ENCODE results near the gene PTPN3.

Gene PTPN3

DNA sequence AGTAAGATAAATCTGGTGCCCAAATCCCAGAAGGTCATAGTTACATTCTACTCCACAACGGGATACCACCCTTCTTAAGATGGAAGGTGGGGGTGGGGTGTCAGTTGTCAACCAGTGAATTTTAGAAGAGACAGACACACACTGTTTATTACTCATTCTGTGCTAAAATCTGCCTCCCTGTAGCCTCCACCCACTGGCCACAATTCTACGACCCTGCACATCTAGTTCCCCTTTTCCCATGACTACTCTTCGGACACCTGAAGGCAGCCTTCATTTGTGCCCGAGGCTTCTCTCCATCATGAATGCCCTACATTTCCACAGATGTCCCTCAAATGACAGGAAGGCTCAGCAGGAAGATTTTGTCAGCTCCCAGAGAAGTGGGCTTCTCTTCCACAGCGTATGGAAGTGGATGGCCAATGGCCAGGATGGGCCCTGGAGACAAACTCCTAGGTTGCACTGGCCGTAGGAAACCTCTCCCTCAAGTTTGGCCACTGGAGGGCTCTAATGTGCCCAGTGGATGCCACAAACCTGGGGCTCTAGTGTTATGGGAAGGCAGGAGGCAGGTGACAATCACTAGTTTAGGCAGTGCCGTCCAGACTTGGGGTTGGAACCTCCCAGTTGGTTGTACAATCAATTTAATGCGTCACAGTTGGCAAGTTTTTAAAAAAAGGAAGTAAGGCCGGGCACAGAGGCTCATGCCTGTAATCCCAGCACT, 46.6 kb downstream of the PTPN3 start:
- no peak for DNase-seq (ENCODE audit: low spot score)

DNA sequence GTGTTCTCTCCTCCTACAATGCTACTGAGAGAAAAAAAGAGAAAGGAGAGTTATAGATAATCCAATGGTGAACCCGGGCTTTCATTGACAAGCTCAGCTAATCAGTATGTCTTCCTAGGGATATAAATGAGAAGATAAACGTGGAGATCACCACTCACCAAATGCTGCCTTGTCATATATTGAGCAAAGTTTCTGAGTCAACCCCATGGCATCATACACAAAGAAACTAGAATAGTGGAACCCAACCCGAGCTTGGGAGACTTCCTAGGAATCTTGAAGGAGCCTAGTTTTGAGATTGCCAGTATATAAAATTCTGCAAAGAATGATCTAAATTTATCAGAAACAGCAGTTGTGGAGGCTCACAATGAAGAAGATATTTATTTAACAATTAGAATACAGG, 47.8 kb downstream of the PTPN3 start:
- no peak for DNase-seq (ENCODE audit: low spot score)

DNA sequence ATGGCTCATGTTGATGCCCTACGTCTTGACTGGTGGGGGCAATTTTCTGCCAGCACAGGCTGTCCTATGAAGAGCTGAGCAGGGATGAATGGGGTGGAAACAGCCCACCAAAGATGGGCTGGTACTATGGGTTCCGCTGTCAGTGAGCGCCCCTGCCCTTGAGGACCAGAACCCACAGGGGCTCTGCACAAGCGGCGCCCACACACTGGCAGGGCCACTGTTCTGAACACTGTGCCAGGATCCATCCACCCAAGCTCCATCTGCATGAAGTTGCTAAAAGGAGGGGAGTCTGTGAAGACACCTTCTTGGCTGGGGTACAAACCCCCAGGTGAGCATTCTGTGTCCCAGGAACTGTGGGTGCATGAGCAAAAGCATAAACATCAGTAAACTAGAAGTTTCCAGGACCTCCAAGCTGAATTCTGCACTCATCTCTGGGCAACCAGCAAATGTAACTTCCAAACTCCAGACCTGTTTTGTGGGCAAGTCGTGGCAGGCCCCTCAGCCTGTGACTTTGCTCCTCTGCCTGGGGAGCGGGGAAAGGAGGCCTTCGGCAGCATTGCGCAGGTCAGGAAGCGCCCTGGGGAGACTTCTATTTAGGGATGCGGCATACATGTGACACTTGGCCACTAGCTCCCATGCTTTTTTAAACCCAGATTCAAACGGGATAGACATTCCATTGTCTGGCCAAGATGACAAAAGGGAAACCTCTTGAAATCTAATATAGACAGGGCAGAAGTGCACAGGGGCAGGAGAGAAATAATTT, 48.9 kb downstream of the PTPN3 start:
- no peak for DNase-seq (ENCODE audit: low spot score)

DNA sequence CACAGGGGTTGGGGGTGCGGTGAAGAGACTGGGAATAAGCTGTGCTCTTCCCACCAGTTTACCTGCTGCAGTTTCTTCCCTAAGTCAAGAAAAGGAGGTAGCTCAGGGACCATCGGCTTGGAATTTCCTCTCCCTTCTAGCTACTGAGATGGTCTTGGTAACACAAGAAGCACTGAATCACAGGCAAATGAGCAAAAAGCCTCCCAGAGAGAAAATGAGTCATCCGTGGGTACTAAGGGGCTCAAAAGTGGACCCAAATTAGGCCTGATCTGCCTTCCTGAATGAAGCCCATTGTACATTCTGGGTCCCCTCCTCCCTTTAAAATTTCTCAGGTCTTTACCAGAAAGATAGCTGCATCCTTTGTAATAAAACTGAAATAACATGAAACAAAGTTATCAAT, 49.9 kb downstream of the PTPN3 start:
- no peak for DNase-seq (ENCODE audit: low spot score)

DNA sequence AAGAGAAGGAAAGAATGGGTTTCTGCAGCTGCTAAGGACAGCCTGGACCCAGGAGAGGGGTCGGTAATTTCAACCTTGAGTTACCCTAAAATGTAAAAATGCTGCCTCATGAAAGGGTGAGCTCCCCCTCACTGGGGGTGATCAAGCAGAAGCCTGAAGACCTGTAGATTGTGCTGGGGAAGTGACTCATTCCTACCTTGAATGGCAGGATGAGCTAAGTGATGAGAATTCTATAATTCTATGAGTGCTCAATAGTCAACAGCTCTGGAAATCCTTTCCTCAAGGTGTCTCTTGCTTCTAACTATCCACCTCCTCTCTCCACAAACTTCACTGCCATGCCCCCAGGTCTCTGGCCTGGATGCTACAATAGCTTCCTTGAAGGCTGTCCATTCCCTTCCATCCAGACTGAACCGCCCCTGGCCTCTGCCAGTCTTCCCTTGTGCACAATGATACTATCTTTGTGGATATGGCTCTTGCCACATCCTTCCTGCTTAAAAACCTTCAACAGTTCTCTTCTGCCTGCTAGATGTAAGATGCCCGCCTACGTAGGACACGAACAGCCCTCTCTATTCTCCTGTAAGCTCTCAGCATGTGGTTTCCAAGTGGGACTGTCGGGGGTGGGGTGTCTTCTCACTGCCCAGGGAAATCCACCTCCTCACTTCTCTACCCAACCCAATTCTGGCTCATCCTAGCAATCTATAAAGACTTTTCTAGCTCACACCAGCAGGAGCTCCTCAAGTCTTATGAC, 50.6 kb downstream of the PTPN3 start:
- no peak for DNase-seq (ENCODE audit: low spot score)

DNA sequence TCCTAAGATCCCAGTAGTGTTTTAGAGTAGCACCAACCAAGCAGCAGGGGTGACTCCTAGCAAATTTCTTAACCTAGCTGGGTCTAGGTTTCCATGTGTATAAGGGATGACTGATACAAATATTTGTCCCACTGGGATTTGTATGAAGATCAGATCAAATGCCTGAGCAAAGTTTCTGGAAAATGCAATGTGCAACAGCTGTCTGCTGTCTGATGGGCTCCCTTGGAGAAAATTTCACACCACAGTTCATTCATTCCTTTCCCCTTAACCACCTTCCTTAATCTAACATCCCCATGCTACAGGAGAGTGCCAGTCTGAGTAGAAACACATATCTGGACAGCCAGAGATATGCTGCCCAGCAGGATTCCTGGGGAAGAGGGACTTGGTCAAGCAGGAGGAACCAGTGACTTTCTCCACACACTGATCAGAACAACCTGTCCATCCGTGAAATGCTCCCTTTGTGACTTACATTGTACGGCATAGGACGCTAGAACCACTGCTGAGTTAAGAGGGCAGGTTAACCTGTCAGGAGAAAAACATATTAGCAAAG, 53.3 kb downstream of the PTPN3 start:
- DNase-seq (ENCODE audit: low spot score), result no peak

DNA sequence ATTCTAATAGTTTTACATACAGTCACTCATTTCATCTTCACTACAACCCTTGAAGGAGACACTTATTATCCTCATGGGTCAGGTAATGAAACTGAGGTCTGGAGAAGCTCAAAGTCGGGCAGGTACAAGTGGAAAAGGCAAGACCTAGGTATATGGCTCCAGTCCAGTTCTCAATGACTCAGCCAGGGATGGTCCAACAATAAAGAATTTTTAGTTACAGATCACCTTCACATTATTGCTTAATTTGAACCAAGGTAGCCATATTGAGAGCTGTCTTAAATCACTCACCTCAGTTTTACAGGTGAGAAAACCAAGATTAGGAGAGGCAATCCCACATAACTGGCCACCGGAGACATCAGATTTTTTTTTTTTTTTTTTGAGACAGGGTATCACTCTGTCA, 55.4 kb downstream of the PTPN3 start:
- no peak for DNase-seq (ENCODE audit: low spot score)

DNA sequence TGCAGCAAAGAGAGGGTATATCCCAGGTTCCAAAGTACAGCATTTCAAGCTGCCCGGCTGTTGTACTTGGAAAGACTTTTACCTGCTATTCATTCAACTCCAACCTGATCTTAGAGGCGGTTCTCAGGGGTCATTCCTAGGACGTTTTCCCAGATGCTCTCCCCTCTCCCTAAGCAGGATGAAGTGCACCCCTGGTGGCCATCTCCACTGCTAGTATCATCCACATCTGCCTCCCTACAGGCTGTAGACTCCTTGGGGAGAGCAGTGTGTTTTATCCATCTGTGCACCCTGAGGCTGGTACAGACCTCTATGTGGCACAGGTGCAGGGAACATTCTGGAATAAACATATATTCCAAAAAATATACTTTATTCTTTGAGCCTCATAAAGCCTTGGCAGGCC, 56.8 kb downstream of the PTPN3 start:
- DNase-seq (ENCODE audit: low spot score), result no peak

DNA sequence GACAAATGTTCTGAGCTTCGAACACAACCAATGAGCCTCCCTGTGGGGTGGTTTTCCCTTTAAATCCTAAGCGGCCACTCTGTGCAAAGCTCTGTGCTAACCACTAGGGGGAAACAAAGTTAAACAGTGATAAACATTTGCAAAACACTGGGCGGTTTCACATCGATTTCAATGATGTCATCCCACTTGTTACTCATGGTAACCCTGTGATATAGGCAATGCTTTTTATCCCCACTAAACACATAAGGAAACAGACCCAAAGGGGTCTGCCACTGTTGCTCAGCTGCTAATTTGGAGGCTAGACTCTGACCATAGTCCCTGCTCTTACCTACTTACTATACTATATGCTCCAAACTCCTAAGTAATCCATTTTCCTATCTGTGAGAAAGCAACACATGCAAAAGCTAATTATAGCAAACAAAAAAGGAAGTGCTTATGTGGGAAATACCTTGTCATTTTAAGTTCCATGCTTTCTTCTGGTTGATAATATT, 57.3 kb downstream of the PTPN3 start:
- no peak for DNase-seq (ENCODE audit: low spot score)

DNA sequence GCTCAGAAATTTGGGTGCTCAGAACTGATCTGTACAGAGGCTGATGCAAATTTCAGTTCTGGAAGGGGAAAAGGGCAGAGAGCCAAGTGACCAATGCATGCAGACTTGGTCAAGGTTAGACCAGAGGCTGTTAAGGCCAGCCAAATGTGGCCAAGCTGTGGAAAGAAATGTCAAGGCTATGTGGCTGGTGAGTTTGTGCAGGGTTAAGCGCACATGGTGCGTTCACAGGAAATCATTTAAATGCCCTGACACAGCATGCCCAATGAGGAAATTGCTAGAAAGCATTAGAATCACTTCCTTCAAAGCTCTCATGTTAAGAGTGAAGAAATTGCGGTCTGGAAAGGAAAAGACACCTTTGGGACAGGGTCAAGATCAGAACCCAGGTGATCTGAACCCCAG, 58.0 kb downstream of the PTPN3 start:
- no peak for DNase-seq (ENCODE audit: low spot score)

DNA sequence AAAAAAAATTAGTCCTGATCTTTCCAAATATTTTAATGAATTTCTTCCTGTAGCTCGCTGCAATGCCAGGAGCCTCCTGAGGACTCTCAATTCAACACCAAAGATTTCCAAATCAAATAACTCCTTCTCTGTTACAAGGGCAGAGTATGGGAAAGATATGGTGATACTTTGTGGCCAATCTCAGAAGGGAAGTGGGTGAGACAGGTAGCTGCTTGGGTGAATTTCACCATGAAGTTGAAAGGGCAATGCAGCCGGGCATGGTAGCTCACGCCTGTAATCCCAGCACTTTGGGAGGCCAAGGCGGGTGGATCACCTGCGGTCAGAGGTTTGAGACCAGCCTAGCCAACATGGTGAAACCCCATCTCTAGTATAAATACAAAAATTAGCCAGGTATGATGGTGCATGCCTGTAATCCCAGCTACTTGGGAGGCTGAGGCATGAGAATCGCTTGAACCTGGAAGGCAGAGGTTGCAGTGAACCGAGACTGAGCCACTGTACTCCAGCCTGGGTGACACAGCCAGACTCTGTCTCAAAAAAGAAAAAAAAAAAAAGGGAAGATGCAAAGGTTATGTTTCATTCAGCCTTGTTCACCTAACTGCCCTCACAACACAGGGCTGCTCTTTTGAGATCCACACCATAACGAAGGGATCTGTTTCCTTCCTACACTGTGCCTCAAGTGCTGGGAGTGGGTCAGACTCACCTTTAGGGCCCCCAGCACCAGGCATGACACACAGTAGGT, 58.6 kb downstream of the PTPN3 start:
- DNase-seq (ENCODE audit: low spot score), result no peak

DNA sequence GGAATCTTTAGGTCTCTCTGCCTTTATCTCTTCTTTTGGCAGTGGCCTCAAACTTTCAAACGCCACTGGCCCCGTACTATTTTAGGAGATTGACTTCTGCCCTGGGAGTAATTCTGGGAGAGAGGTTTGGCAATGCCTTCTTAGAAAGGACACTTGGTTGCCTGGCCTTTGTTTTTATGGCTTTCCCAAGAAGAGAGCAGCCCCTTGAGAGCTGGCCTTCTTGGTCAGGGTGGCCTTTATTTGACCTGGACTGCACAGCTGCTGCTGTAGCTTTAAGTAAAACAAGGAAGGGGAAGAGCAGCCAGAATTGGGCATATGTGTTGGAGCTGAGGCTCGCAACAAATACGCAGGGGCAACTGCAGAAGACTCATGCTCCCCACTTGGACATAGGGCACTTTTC, 60.8 kb downstream of the PTPN3 start:
- no peak for DNase-seq (ENCODE audit: low spot score)

DNA sequence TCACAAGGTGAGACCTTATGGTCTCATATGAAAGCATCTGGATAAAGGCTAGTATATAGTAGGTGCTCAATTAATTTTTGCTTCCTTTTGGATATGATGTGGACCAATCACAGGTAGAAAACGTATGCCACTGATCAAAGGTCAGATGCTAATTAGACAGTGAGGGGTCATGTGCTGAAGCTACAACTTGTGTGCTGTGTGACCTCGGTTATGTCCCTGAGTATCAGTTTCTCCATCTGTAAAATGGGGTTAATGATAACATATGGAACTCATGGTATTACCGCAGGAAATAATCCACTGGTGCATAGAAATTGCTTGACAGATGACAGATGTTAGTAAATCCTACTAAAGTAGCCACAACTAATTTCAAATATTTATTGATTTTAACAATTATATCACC, 62.0 kb downstream of the PTPN3 start:
- no peak for DNase-seq (ENCODE audit: low spot score)

DNA sequence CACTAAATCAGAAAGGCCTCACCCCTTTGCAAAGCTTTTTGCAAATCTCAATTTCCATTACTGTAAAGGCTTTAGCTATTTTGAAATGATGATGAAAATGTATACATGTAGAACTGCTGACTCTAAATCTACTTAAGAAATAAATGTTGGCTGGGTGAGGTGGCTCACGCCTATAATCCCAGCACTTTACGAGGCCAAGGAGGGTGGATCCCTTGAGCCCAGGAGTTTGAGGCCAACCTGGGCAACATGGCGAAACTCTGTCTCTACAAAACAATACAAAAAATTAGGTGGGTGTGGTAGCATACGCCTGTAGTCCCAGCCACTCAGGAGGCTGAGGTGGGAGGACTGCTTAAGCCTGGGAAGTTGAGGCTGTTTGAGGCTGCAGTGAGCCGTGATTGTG, 64.6 kb downstream of the PTPN3 start:
- no peak for DNase-seq (ENCODE audit: low spot score)

DNA sequence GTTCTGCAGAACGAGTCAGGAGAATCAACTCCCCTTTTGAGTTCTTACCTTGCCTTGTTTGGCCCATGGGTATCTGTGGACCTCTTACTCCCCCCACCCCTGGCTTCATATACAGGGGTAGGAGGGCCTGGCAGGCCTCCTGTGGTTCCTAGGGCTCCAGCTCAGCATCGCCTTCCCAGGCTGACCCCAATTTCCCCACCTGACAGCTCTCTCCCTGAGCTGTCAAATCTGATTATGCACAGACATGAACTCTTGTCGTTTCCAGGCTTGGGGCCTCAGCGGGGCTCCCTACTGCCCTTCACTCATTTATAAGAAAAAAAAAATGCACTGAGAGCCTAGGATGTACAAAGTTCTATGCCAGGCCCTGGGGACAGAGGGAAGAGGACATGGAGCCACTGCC, 67.9 kb downstream of the PTPN3 start:
- no peak for DNase-seq (ENCODE audit: low spot score)

DNA sequence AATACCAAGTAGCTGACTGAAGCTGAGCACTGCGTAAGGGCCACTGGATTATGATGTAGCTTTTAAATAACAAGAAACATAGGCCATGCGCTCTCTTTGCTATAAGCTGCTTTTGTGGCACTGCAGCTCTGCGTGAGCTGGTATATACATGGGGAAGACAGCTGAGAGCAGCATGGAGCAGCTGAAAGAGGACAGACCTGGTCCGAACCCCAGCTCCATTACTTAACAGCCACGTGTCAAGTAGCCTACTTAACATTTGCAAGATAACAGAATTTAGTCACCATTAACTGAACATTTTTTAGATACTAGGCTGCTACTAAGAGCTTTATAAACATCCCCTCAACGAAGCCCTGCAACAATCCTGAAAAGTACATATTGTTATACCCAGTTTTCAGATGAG, 69.3 kb downstream of the PTPN3 start:
- DNase-seq (ENCODE audit: low spot score), result no peak

DNA sequence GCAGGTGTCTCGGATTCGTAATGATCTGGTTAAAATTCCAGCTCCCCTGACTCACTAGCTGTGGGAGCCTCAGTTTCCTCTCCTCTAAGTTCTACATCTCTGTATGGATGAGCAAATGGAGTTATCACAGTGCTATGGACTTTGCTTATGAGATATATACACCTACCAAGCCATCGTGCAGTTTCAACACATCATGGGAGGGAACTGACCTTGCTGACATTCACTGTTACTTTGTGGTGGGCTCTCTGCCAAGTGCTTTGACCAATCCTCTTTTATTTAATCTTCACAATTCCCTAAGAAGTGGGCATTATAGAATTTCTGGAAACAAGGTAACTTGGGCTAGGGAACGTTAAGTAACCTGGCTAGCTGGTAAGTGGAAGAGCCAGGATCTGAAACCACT, 70.2 kb downstream of the PTPN3 start:
- DNase-seq (ENCODE audit: low spot score), result no peak

DNA sequence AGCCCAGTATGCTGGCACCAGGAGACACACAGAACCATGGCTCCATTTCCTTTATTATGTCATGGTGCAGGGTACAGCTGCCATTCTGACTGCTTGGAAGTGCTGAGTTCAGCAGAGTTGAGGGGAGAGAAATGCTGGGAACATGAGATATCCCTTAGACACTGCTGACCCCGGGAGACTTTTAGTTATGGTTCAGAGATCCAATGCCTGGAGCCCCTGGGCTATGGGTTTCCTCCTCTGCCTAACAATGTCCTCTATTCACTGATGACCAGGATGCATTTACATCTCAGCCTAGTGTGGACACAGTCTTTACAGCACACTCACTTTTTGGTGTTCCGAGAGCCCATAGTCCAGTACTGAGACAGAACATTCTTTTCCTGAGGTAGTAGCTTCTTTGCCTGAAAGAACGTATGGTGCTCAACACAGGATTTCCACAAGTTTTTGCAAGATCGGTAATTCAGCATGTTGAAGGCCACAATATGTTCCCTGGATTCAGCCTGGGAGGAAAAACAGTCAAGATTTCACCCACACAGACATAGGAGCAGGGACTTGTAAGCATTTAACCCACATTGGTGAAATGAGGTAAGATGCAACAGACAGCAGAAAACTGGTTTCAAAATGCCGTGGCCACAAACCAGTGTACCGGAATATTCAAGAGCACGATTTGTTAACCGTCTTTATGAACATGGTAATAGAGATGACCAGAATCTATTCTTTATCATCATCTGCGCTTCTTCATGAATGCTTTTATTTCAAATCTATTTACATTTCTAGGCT, 71.3 kb downstream of the PTPN3 start:
- DNase-seq (ENCODE audit: low spot score), result no peak

DNA sequence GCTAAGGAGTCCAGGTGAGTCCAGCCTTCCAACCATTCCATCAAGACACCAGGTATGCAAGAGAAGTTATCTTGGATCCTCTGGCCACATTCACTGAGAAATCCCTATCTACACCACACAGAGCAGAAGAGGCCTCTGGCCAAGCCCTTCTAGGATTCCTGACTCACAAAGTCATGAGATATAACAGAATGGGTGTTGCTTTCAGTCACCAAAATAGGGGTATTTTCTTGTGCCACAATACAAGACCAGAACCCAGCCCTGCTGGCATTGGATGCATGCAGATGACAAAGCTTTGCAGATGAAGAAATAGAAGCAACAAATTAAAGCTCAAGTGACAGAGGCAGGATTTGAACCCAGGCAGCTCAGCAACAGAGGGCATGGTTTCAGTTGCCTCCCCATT, 73.5 kb downstream of the PTPN3 start:
- DNase-seq (ENCODE audit: low spot score), result no peak

DNA sequence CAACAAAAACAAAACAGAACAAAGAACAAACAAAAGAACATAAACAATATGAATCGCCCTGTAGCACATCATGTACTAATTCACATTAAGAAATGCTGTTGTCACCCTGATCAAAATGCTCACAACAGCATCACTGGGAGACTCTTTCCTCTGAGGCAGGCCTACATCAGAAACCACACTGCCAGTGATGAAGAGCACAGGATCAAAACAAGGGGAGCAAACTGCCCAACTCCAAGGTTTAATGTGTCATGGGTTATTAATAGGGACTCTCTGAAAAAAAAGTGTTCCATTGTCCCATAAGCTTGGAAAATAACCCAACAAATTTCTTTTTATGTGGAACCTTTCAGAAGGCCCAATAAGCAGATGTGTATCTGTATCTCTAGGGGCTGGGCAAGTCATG, 74.2 kb downstream of the PTPN3 start:
- DNase-seq (ENCODE audit: low spot score), result no peak

DNA sequence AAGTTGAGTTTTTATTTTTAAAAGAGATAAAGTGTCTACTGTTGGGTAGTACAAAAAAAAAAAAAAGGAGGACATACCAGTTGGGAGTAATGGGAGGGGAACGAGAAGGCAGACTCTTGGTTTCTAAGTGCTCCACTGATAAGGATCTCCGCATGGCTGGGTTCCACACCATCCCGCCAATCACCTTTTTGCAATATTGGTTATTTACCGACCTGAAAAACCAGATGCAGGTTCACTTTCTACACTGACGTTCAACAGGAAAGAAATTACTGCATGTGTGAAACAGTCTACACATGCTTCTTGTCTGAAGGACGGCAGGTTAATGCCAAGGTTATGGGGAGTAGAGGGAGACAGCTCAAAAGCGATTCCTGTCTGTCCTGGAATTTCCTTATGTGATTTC, 75.5 kb downstream of the PTPN3 start:
- DNase-seq (ENCODE audit: low spot score), result no peak
